ENCODE data around the gene ALK.

ALK gene

DNA sequence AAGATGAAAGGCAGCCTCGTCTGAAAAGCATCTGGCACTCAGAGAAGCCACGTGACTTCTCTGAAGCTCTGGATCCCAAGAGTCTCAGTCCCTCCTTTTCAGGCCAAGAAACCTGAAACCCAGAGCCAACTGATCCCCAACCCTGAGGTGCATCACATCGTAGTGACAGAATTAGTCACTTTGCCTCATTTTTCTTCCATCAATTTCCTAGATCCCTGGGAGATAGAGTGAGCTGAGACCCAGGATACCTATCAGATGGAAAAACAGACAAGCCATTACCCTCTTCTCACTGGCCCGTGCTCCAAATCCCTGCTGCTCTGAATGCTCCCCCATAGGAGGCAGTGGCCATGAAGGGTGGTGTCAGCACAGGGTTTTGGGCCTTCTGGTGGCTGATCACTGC is 113.1 kb downstream of the ALK start:
- TF ChIP-seq POLR2AphosphoS5 (IDR thresholded peaks at IDR 0.05; ENCODE audit: low read depth, low read length) (no peak), FOXP2 (optimal IDR thresholded peaks at IDR 0.05; ENCODE audit: borderline replicate concordance, extremely low read depth, extremely low read length, insufficient read depth) (no peak), TAF1 (IDR thresholded peaks at IDR 0.05; ENCODE audit: borderline replicate concordance, insufficient read depth, low read length) (no peak), SIN3A (IDR thresholded peaks at IDR 0.05; ENCODE audit: borderline replicate concordance, insufficient read depth, low read length) (no peak)
- TF ChIP-seq, protein P1, sequence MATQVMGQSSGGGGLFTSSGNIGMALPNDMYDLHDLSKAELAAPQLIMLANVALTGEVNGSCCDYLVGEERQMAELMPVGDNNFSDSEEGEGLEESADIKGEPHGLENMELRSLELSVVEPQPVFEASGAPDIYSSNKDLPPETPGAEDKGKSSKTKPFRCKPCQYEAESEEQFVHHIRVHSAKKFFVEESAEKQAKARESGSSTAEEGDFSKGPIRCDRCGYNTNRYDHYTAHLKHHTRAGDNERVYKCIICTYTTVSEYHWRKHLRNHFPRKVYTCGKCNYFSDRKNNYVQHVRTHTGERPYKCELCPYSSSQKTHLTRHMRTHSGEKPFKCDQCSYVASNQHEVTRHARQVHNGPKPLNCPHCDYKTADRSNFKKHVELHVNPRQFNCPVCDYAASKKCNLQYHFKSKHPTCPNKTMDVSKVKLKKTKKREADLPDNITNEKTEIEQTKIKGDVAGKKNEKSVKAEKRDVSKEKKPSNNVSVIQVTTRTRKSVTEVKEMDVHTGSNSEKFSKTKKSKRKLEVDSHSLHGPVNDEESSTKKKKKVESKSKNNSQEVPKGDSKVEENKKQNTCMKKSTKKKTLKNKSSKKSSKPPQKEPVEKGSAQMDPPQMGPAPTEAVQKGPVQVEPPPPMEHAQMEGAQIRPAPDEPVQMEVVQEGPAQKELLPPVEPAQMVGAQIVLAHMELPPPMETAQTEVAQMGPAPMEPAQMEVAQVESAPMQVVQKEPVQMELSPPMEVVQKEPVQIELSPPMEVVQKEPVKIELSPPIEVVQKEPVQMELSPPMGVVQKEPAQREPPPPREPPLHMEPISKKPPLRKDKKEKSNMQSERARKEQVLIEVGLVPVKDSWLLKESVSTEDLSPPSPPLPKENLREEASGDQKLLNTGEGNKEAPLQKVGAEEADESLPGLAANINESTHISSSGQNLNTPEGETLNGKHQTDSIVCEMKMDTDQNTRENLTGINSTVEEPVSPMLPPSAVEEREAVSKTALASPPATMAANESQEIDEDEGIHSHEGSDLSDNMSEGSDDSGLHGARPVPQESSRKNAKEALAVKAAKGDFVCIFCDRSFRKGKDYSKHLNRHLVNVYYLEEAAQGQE (IDR thresholded peaks at IDR 0.05; ENCODE audit: insufficient read depth in 1 of 2, low read depth in 2 of 2, low read length in 2 of 2), result no peak

GRCh38 chr2:29807082-29807481 is 114.3 kb downstream of the ALK start:
- TF ChIP-seq FOXP2 (optimal IDR thresholded peaks at IDR 0.05; ENCODE audit: borderline replicate concordance, extremely low read depth, extremely low read length, insufficient read depth), result no peak
- TF ChIP-seq TAF1 (IDR thresholded peaks at IDR 0.05; ENCODE audit: borderline replicate concordance, insufficient read depth, low read length), result no peak
- no peak for TF ChIP-seq SIN3A (IDR thresholded peaks at IDR 0.05; ENCODE audit: borderline replicate concordance, insufficient read depth, low read length)
- TF ChIP-seq POLR2AphosphoS5 (IDR thresholded peaks at IDR 0.05; ENCODE audit: low read depth, low read length), result no peak
- TF ChIP-seq, protein P1 (IDR thresholded peaks at IDR 0.05; ENCODE audit: insufficient read depth in 1 of 2, low read depth in 2 of 2, low read length in 2 of 2), result no peak

DNA sequence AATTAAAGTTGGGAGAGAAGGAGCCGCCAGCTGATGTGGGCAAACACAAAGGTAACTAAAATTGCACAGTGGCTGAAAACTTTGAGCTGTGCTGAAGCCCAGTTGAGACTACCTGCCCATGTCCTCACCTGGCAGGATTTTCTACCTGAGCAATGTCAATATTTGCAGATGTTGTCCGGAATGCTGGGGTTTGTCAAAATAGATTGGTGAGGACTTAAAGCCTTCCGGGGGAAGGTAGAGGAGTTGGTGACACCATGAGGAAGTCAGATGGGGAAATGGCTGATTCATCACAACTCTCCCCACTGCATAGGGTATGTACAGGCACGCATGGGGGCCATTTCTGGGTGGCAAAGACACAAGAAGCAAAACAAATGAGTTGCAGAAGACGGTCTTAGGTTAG is 114.9 kb downstream of the ALK start:
- TF ChIP-seq SIN3A (IDR thresholded peaks at IDR 0.05; ENCODE audit: borderline replicate concordance, insufficient read depth, low read length) (no peak), TAF1 (IDR thresholded peaks at IDR 0.05; ENCODE audit: borderline replicate concordance, insufficient read depth, low read length) (no peak), FOXP2 (optimal IDR thresholded peaks at IDR 0.05; ENCODE audit: borderline replicate concordance, extremely low read depth, extremely low read length, insufficient read depth) (no peak), POLR2AphosphoS5 (IDR thresholded peaks at IDR 0.05; ENCODE audit: low read depth, low read length) (no peak)
- TF ChIP-seq, protein P1 (IDR thresholded peaks at IDR 0.05; ENCODE audit: insufficient read depth in 1 of 2, low read depth in 2 of 2, low read length in 2 of 2), result no peak

- no peak for TF ChIP-seq POLR2AphosphoS5 (IDR thresholded peaks at IDR 0.05; ENCODE audit: low read depth, low read length)
- TF ChIP-seq SIN3A (IDR thresholded peaks at IDR 0.05; ENCODE audit: borderline replicate concordance, insufficient read depth, low read length), result no peak
- no peak for TF ChIP-seq TAF1 (IDR thresholded peaks at IDR 0.05; ENCODE audit: borderline replicate concordance, insufficient read depth, low read length)
- TF ChIP-seq, protein P1 (IDR thresholded peaks at IDR 0.05; ENCODE audit: insufficient read depth in 1 of 2, low read depth in 2 of 2, low read length in 2 of 2), result no peak
- no peak for TF ChIP-seq FOXP2 (optimal IDR thresholded peaks at IDR 0.05; ENCODE audit: borderline replicate concordance, extremely low read depth, extremely low read length, insufficient read depth)
Measured at GRCh38 chr2:29804671-29805070, 116.7 kb downstream of the ALK start.

GRCh38 chr2:29803537-29803936 is 117.8 kb downstream of the ALK start:
- TF ChIP-seq TAF1 (IDR thresholded peaks at IDR 0.05; ENCODE audit: borderline replicate concordance, insufficient read depth, low read length) (no peak), FOXP2 (optimal IDR thresholded peaks at IDR 0.05; ENCODE audit: borderline replicate concordance, extremely low read depth, extremely low read length, insufficient read depth) (no peak), SIN3A (IDR thresholded peaks at IDR 0.05; ENCODE audit: borderline replicate concordance, insufficient read depth, low read length) (no peak), POLR2AphosphoS5 (IDR thresholded peaks at IDR 0.05; ENCODE audit: low read depth, low read length) (no peak)
- TF ChIP-seq, protein P1 (IDR thresholded peaks at IDR 0.05; ENCODE audit: insufficient read depth in 1 of 2, low read depth in 2 of 2, low read length in 2 of 2), result no peak
